IMR-90 (cell line): ENCODE results near the gene MESP2. TPM values are rescaled to one million over a fixed set of nuclear protein-coding genes. Genes with fewer than 3 reads are reported as not detected.

Experiments used
- ATAC-seq: fragments of 200-7000 bp; cut with Tn5 transposase; 2 replicates; pipeline ENCODE4 v1.9.1; 2020; ENCODE audit warnings: low read depth, mild to moderate bottlenecking, moderate library complexity
- BruUV-seq: library from RNA; stranded (reverse); fragments of 400-500 nt; replicated peaks from 2 replicates; lab custom pipeline; 2021; lab: Mats Ljungman, UMichigan
- CTCF ChIA-PET: fragments of 300-600 bp; formaldehyde crosslinking; extraction: SDS; loops from one replicate; lab custom pipeline; 2021; ENCODE audit warnings: antibody characterized with exemption; lab: Yijun Ruan, JAX
- POLR2A ChIA-PET: fragments of 300-600 bp; sonication (Branson Sonifier 250); formaldehyde crosslinking; loops from one replicate; lab custom pipeline; 2022; ENCODE audit warnings: antibody characterized with exemption; ENCODE audit not compliant: unreplicated experiment; lab: Charles Lee
- DNase-seq: peaks from one replicate; pipeline ENCODE4 v3.0.0; 2013
- H2AFZ ChIP-seq: replicated peaks from 2 replicates; pipeline ENCODE3; 2013; ENCODE audit warnings: low read length, mild to moderate bottlenecking; ENCODE audit not compliant: poor library complexity
- H2AK5ac ChIP-seq: 2 replicates; pipeline ENCODE4 v1.6.1; 2013; ENCODE audit warnings: low read depth, low read length, inconsistent platforms
- H2AK9ac ChIP-seq: replicated peaks from 2 replicates; pipeline ENCODE3; 2013; ENCODE audit warnings: mild to moderate bottlenecking, low read depth, low read length, moderate library complexity; ENCODE audit not compliant: poor library complexity
- H2BK120ac ChIP-seq: 2 replicates; pipeline ENCODE4 v1.6.1; 2013; ENCODE audit warnings: low read depth, low read length, inconsistent platforms
- H2BK15ac ChIP-seq: 3 replicates; pipeline ENCODE4 v1.6.1; 2013; ENCODE audit warnings: low read depth, low read length, inconsistent platforms
- H2BK20ac ChIP-seq: 2 replicates; pipeline ENCODE4 v1.6.1; 2013; ENCODE audit warnings: low read depth, mild to moderate bottlenecking, inconsistent platforms, low read length, moderate library complexity
- H2BK5ac ChIP-seq: 2 replicates; pipeline ENCODE4 v1.6.1; 2013; ENCODE audit warnings: mild to moderate bottlenecking, low read depth, low read length, inconsistent platforms; ENCODE audit not compliant: poor library complexity, severe bottlenecking
- H3K14ac ChIP-seq: replicated peaks from 2 replicates; pipeline ENCODE4 v1.6.1; 2013; ENCODE audit warnings: low read depth, low read length, inconsistent platforms
- H3K18ac ChIP-seq: 2 replicates; pipeline ENCODE4 v1.6.1; 2013; ENCODE audit warnings: low read depth, low read length, control low read depth
- H3K23ac ChIP-seq: 2 replicates; pipeline ENCODE4 v1.6.1; 2013; ENCODE audit warnings: low read depth, low read length, inconsistent platforms
- H3K27ac ChIP-seq: 2 replicates; pipeline ENCODE4 v1.5.1; 2013; ENCODE audit warnings: mild to moderate bottlenecking, control low read depth, low read length; ENCODE audit not compliant: insufficient read depth
- H3K27me3 ChIP-seq: 2 replicates; pipeline ENCODE4 v1.6.1; 2013; ENCODE audit warnings: low read length; ENCODE audit not compliant: control insufficient read depth, insufficient read depth
- H3K36me3 ChIP-seq: 2 replicates; pipeline ENCODE4 v1.6.1; 2013; ENCODE audit warnings: low read length, mixed read lengths; ENCODE audit not compliant: control insufficient read depth, insufficient read depth
- H3K4ac ChIP-seq: 2 replicates; pipeline ENCODE4 v1.6.1; 2013; ENCODE audit warnings: low read depth, low read length, inconsistent platforms
- H3K4me1 ChIP-seq: 2 replicates; pipeline ENCODE4 v1.6.1; 2013; ENCODE audit warnings: low read length, mixed read lengths; ENCODE audit not compliant: control insufficient read depth, insufficient read depth
- H3K4me2 ChIP-seq: 2 replicates; pipeline ENCODE4 v1.6.1; 2013; ENCODE audit warnings: low read depth, mild to moderate bottlenecking, control low read depth, low read length, moderate library complexity
- H3K4me3 ChIP-seq: 2 replicates; pipeline ENCODE4 v1.5.1; 2013; ENCODE audit warnings: low read depth, mild to moderate bottlenecking, control low read depth, low read length, moderate library complexity; ENCODE audit not compliant: insufficient read depth
- H3K56ac ChIP-seq: 2 replicates; pipeline ENCODE4 v1.6.1; 2013; ENCODE audit warnings: low read length, inconsistent platforms; ENCODE audit not compliant: insufficient read depth; ENCODE audit errors: extremely low read depth
- H3K79me1 ChIP-seq, 2 experiments: 2 replicates each; pipeline ENCODE4 v1.6.1; 2013; ENCODE audit warnings: low read length in 2 of 2, inconsistent platforms in 1 of 2, low read depth in 1 of 2
- H3K9ac ChIP-seq: 2 replicates; pipeline ENCODE4 v1.6.1; 2013; ENCODE audit warnings: low read depth, low read length, control low read depth
- H3K9me1 ChIP-seq: 2 replicates; pipeline ENCODE4 v1.6.1; 2013; ENCODE audit warnings: low read length, inconsistent platforms; ENCODE audit not compliant: insufficient read depth
- H3K9me3 ChIP-seq: 2 replicates; pipeline ENCODE4 v1.6.1; 2013; ENCODE audit warnings: low read length; ENCODE audit not compliant: control insufficient read depth, insufficient read depth
- H4K20me1 ChIP-seq: 2 replicates; pipeline ENCODE4 v1.6.1; 2013; ENCODE audit warnings: low read length, inconsistent platforms; ENCODE audit not compliant: insufficient read depth
- H4K5ac ChIP-seq: 2 replicates; pipeline ENCODE4 v1.6.1; 2013; ENCODE audit warnings: mild to moderate bottlenecking, low read depth, low read length, control low read depth
- H4K8ac ChIP-seq, 2 experiments: 2 replicates each; pipeline ENCODE4 v1.6.1; 2013; ENCODE audit warnings: low read depth in 2 of 2, low read length in 2 of 2, control low read depth in 1 of 2, inconsistent platforms in 1 of 2
- H4K91ac ChIP-seq: 2 replicates; pipeline ENCODE4 v1.6.1; 2013; ENCODE audit warnings: low read depth, low read length, inconsistent platforms; ENCODE audit not compliant: insufficient read depth
- BHLHE40 ChIP-seq: fragments of 150-350 bp; IDR thresholded peaks from 2 replicates; pipeline ENCODE4 v1.6.1; 2016; ENCODE audit warnings: mild to moderate bottlenecking, low read depth, low read length
- CEBPB ChIP-seq: IDR thresholded peaks from 2 replicates; pipeline ENCODE4 v1.6.1; 2012; ENCODE audit warnings: low read depth, low read length, improper control_type of control experiment
- CHD1 ChIP-seq: IDR thresholded peaks from 2 replicates; pipeline ENCODE4 v1.6.1; 2012; ENCODE audit warnings: low read depth, low read length, improper control_type of control experiment
- CTCF ChIP-seq: conservative IDR thresholded peaks from 2 replicates; pipeline ENCODE4 v1.5.1; 2012; ENCODE audit warnings: mild to moderate bottlenecking, low read depth, low read length, improper control_type of control experiment
- ELK1 ChIP-seq: fragments of 150-350 bp; IDR thresholded peaks from 2 replicates; pipeline ENCODE4 v1.6.1; 2016; ENCODE audit warnings: low read depth, mild to moderate bottlenecking, low read length, moderate library complexity, borderline replicate concordance
- FOS ChIP-seq: fragments of 150-350 bp; IDR thresholded peaks from 2 replicates; pipeline ENCODE4 v1.6.1; 2016; ENCODE audit warnings: low read depth, low read length
- MAFK ChIP-seq: IDR thresholded peaks from 2 replicates; pipeline ENCODE4 v1.6.1; 2012; ENCODE audit warnings: low read depth, low read length, improper control_type of control experiment
- MAZ ChIP-seq: IDR thresholded peaks from 2 replicates; pipeline ENCODE4 v1.6.1; 2012; ENCODE audit warnings: low read depth, mild to moderate bottlenecking, low read length, improper control_type of control experiment, moderate library complexity, borderline replicate concordance
- MXI1 ChIP-seq: IDR thresholded peaks from 2 replicates; pipeline ENCODE4 v1.6.1; 2012; ENCODE audit warnings: low read depth, mild to moderate bottlenecking, low read length, moderate library complexity, borderline replicate concordance
- NFE2L2 ChIP-seq: fragments of 150-350 bp; IDR thresholded peaks from 2 replicates; pipeline ENCODE4 v1.6.1; 2016; ENCODE audit warnings: low read depth, mild to moderate bottlenecking, low read length
- POLR2A ChIP-seq: IDR thresholded peaks from 2 replicates; pipeline ENCODE4 v1.6.1; 2012; ENCODE audit warnings: mild to moderate bottlenecking, low read depth, low read length
- RAD21 ChIP-seq: IDR thresholded peaks from 2 replicates; pipeline ENCODE4 v1.6.1; 2012; ENCODE audit warnings: low read length, improper control_type of control experiment
- RCOR1 ChIP-seq: IDR thresholded peaks from 2 replicates; pipeline ENCODE4 v1.6.1; 2012; ENCODE audit warnings: mild to moderate bottlenecking, low read length, improper control_type of control experiment; ENCODE audit not compliant: insufficient replicate concordance
- RFX5 ChIP-seq: IDR thresholded peaks from 2 replicates; pipeline ENCODE4 v1.8.0; 2012; ENCODE audit warnings: low read depth, mild to moderate bottlenecking, low read length, moderate library complexity
- SMC3 ChIP-seq: fragments of 150-350 bp; IDR thresholded peaks from 2 replicates; pipeline ENCODE4 v1.6.1; 2016; ENCODE audit warnings: low read depth, mild to moderate bottlenecking, antibody characterized with exemption, low read length, moderate library complexity
- USF2 ChIP-seq: fragments of 150-350 bp; IDR thresholded peaks from 2 replicates; pipeline ENCODE4 v1.6.1; 2017; ENCODE audit warnings: mild to moderate bottlenecking, antibody characterized with exemption, low read length, low read depth
- WGBS, 2 experiments: methylation state at CpG; one replicate each; pipeline versions ENCODE4 v1.1.5 to v1.1.7; 2013; ENCODE audit warnings: missing lambda C conversion rate in 2 of 2; ENCODE audit not compliant: insufficient read length in 1 of 2; ENCODE audit errors: extremely low coverage in 2 of 2; 5-methylcytosine and 5-hydroxymethylcytosine counted together
- dilution Hi-C: fragments of 300-500 bp; cut with HindIII; formaldehyde crosslinking; loops from one replicate; pipeline ENCODE4 v1.14.3; 2018; ENCODE audit warnings: low sequenced_read_pairs; ENCODE audit not compliant: unreplicated experiment
- in situ Hi-C: fragments of 300-500 bp; cut with MboI; formaldehyde crosslinking; loops from 3 replicates; pipeline ENCODE4 v1.14.3; 2019; ENCODE audit warnings: low sequenced_read_pairs, inconsistent platforms, mixed read lengths
- intact Hi-C: fragments of 100-400 bp; cut with micrococcal nuclease; formaldehyde crosslinking; loops from 2 replicates; pipeline ENCODE4 v1.10.0; 2022
- polyA plus RNA-seq, 3 experiments: library from polyadenylated mRNA; depleted of rRNA; stranded (reverse); fragments of >200 nt; gene quantifications; 2 replicates each; pipeline ENCODE4 v1.2.3, GENCODE V29; 2012; ENCODE audit warnings: low replicate concordance in 1 of 3
- total RNA-seq: library from RNA; depleted of rRNA; stranded (reverse); fragments of >200 nt; gene quantifications from 2 replicates; pipeline ENCODE4 v1.2.3, GENCODE V29; 2012

Gene MESP2
- total and polyA plus RNA-seq, 2 of the 4 experiments (the other 2 are of a cell fraction) = 0.18 to 0.32 TPM

- Histone ChIP-seq H2AFZ (peak overlapping the region; percentile 91), H2AK9ac (peak overlapping the region; percentile 94), H3K9ac (no peak overlapping the region), H4K5ac (no peak overlapping the region), H4K8ac (peak overlapping the region in 1 of 2 experiments; percentile 49; a peak in 1 of 4 replicates), H3K18ac (no peak overlapping the region), H3K56ac (no peak overlapping the region), H3K4me2 (no peak overlapping the region), H4K20me1 (no peaks in the 10 kb centered on the region), H3K4me1 (no peaks in the 10 kb centered on the region), H3K36me3 (no peaks in the 10 kb centered on the region), H3K4ac (no peak overlapping the region), H3K27ac (no peak overlapping the region), H3K79me1 (no peaks in the 10 kb centered on the region), H3K9me3 (no peaks in the 10 kb centered on the region), H2BK120ac (no peak overlapping the region), H3K9me1 (no peaks in the 10 kb centered on the region), H3K23ac (no peak overlapping the region), H2BK20ac (no peak overlapping the region), H3K27me3 (peaks cover 39% of the 10 kb centered on the region), H2BK15ac (no peak overlapping the region), H3K4me3 (no peak overlapping the region), H4K91ac (no peak overlapping the region), H3K14ac (no peak overlapping the region; the same call in 1 of the 2 replicates), H2AK5ac (no peak overlapping the region), H2BK5ac (no peak overlapping the region)
- dilution Hi-C loops (no loop called here), intact Hi-C loops (loop anchor here (1.0 to 5.0 kb wide), 5 partner anchors 88 to 347 kb away; no protein-coding TSS in a partner anchor), in situ Hi-C loops (no loop called here)
- BruUV-seq = no TSS peak
- POLR2A ChIA-PET = no interaction called here
- DNase-seq = peak; percentile 71
- CTCF ChIA-PET = interaction anchor here (0.6 to 1.6 kb wide), 9 partner anchors 8 to 151 kb away, joined by 3 to 17 read pairs (median 3); partner anchors contain the start of gene MESP1
- peak; percentile 95 for ATAC-seq
- TF ChIP-seq ELK1 = no peak
- no peak for TF ChIP-seq POLR2A
- no peak for TF ChIP-seq MXI1
- no peak for TF ChIP-seq MAZ
- TF ChIP-seq MAFK = no peak
- TF ChIP-seq CTCF = peak; percentile 89
- TF ChIP-seq CHD1 = no peak
- TF ChIP-seq USF2 = no peak
- TF ChIP-seq SMC3 = peak; percentile 66
- TF ChIP-seq CEBPB = no peak
- no peak for TF ChIP-seq BHLHE40
- TF ChIP-seq RFX5 = no peak
- peak; percentile 84 for TF ChIP-seq RAD21
- TF ChIP-seq FOS = no peak
- no peak for TF ChIP-seq NFE2L2
- no peak for TF ChIP-seq RCOR1
- WGBS, 2 experiments = 0% methylated on average over 2 of the region's 8 CpGs; no CpG with 5 or more reads in 1 of the 2 experiments
Measured at GRCh38 chr15:89740137-89740536, 36.0 kb upstream of the MESP2 start.
